HepG2 (cell line): ENCODE results near the gene RHOXF2. TPM values are rescaled to one million over a fixed set of nuclear protein-coding genes. Genes with fewer than 3 reads are reported as not detected.
A peak's percentile ranks its signal among the peaks of the same experiment; 100 is the strongest.

Experiments used
- ATAC-seq: fragments of 200-7000 bp; cut with Tn5 transposase; 3 replicates; pipeline ENCODE4 v1.9.1; 2020; ENCODE audit warnings: mild to moderate bottlenecking, moderate library complexity
- BruUV-seq: library from RNA; stranded (reverse); fragments of 400-500 nt; replicated peaks from 2 replicates; lab custom pipeline; 2021; lab: Mats Ljungman, UMichigan
- CTCF ChIA-PET: fragments of 300-600 bp; formaldehyde crosslinking; extraction: SDS; loops from one replicate; lab custom pipeline; 2021; ENCODE audit warnings: low total read pairs, inconsistent platforms, low intra/inter-chr PET ratio; lab: Yijun Ruan, JAX
- POLR2A ChIA-PET: fragments of 350-600 bp; sonication (Branson Sonifier 250); formaldehyde crosslinking; loops from one replicate; lab custom pipeline; 2020; ENCODE audit warnings: antibody characterized with exemption, inconsistent platforms; lab: Yijun Ruan, JAX
- DNase-seq: peaks from one replicate; pipeline ENCODE4 v3.0.0-alpha.2; 2015; ENCODE audit warnings: low spot score
- FAIRE-seq: peaks from 3 replicates; lab custom pipeline; 2011; peaks lifted over from hg19 to GRCh38; lab: Jason Lieb, UNC
- H2AFZ ChIP-seq: one replicate; pipeline ENCODE4 v1.6.1; 2011; ENCODE audit warnings: low read length, inconsistent platforms
- H3K27ac ChIP-seq: fragments of 300-600 bp; 3 replicates; pipeline ENCODE4 v1.8.0; 2011; ENCODE audit warnings: mixed run types, mild to moderate bottlenecking, mixed read lengths, low read length, inconsistent platforms; ENCODE audit not compliant: insufficient read depth; ENCODE audit errors: extremely low read length
- H3K27me3 ChIP-seq, 2 experiments: fragments of 200-600 bp in 1 of 2; 2 replicates in 1 of 2; 3 replicates in 1 of 2; pipeline versions ENCODE4 v1.6.0 to v1.8.0; 2011; ENCODE audit warnings: low read length in 2 of 2, mild to moderate bottlenecking in 2 of 2, moderate library complexity in 2 of 2, inconsistent platforms in 1 of 2; ENCODE audit not compliant: insufficient read depth in 2 of 2, control insufficient read depth in 1 of 2
- H3K36me3 ChIP-seq, 2 experiments: fragments of 200-600 bp in 1 of 2; replicated peaks in 1 of 2; 2 replicates in 1 of 2; 3 replicates in 1 of 2; pipeline versions ENCODE4 v1.5.1 to v1.8.0; 2011; ENCODE audit warnings: low read length in 2 of 2, inconsistent platforms in 1 of 2; ENCODE audit not compliant: insufficient read depth in 2 of 2, control insufficient read depth in 1 of 2
- H3K4me1 ChIP-seq: 2 replicates; pipeline ENCODE4 v1.5.1; 2012; ENCODE audit warnings: low read length, inconsistent platforms; ENCODE audit not compliant: insufficient read depth
- H3K4me2 ChIP-seq: 2 replicates; pipeline ENCODE4 v1.6.0; 2011; ENCODE audit warnings: low read depth, low read length, inconsistent platforms
- H3K4me3 ChIP-seq, 3 experiments: fragments of 200-600 bp in 1 of 3; sonication (generic), shearing (Covaris generic) in 1 of 3; replicated peaks in 1 of 3; 2 replicates each; pipeline ENCODE4 v1.5.1; 2011 to 2016; ENCODE audit warnings: low read length in 3 of 3, inconsistent platforms in 2 of 3, low read depth in 2 of 3, mild to moderate bottlenecking in 2 of 3, control low read depth in 1 of 3, mixed read lengths in 1 of 3; ENCODE audit not compliant: insufficient read depth in 1 of 3
- H3K79me2 ChIP-seq: one replicate; pipeline ENCODE4 v1.6.1; 2011; ENCODE audit warnings: low read length, inconsistent platforms; ENCODE audit not compliant: insufficient read depth
- H3K9ac ChIP-seq: 2 replicates; pipeline ENCODE4 v1.6.0; 2011; ENCODE audit warnings: mild to moderate bottlenecking, low read depth, low read length, inconsistent platforms; ENCODE audit not compliant: insufficient read depth
- H3K9me3 ChIP-seq: 2 replicates; pipeline ENCODE4 v1.5.1; 2012; ENCODE audit warnings: mild to moderate bottlenecking, low read length
- H4K20me1 ChIP-seq: 2 replicates; pipeline ENCODE4 v1.6.0; 2011; ENCODE audit warnings: inconsistent platforms, mild to moderate bottlenecking, low read length, moderate library complexity; ENCODE audit not compliant: insufficient read depth
- PPARG ChIP-seq: conservative IDR thresholded peaks from 2 replicates; pipeline ENCODE4 v1.6.1; 2016; ENCODE audit warnings: missing biosample characterization, missing genetic modification reagents
- SATB2 ChIP-seq: sonication (generic); formaldehyde crosslinking; IDR thresholded peaks from 2 replicates; pipeline ENCODE4 v1.5.0; 2020; ENCODE audit warnings: missing genetic modification reagents
- SMC3 ChIP-seq: IDR thresholded peaks from 2 replicates; pipeline ENCODE4 v1.6.1; 2011; ENCODE audit warnings: low read length, improper control_type of control experiment
- SP140L ChIP-seq: sonication (generic); formaldehyde crosslinking; IDR thresholded peaks from 2 replicates; pipeline ENCODE4 v1.4.0; 2020; ENCODE audit warnings: missing genetic modification reagents, borderline replicate concordance
- STAG1 ChIP-seq: sonication (generic); formaldehyde crosslinking; IDR thresholded peaks from 2 replicates; pipeline ENCODE4 v1.4.0; 2020; ENCODE audit warnings: missing genetic modification reagents
- TOPORS ChIP-seq: sonication (generic); formaldehyde crosslinking; IDR thresholded peaks from 2 replicates; pipeline ENCODE4 v1.8.0; 2023; ENCODE audit warnings: mild to moderate bottlenecking, missing genetic modification reagents
- ZBTB7A ChIP-seq: sonication (generic); formaldehyde crosslinking; IDR thresholded peaks from 2 replicates; pipeline ENCODE4 v1.8.0; 2022; ENCODE audit warnings: mild to moderate bottlenecking, missing genetic modification reagents
- ZNF207 ChIP-seq: fragments of 450-650 bp; IDR thresholded peaks from 2 replicates; pipeline ENCODE4 v1.6.1; 2016; ENCODE audit warnings: antibody characterized with exemption, borderline replicate concordance
- ZNF34 ChIP-seq: sonication (generic); formaldehyde crosslinking; IDR thresholded peaks from 2 replicates; pipeline ENCODE4 v1.4.0; 2020; ENCODE audit warnings: mild to moderate bottlenecking, missing genetic modification reagents, borderline replicate concordance
- WGBS: methylation state at CpG from one replicate; pipeline ENCODE4 v1.1.6; 2017; ENCODE audit warnings: low lambda C conversion rate; 5-methylcytosine and 5-hydroxymethylcytosine counted together
- in situ Hi-C: cut with HindIII; loops from 2 replicates; pipeline ENCODE4 v1.10.0; 2017; ENCODE audit warnings: low pct_unique_long_range_greater_than_20kb; ENCODE audit not compliant: extremely low pct_ligation_motif_present
- intact Hi-C: fragments of 100-400 bp; cut with micrococcal nuclease; formaldehyde crosslinking; loops from one replicate; pipeline ENCODE4 v1.10.0; 2022; ENCODE audit not compliant: unreplicated experiment
- polyA plus RNA-seq, 8 experiments: library from polyadenylated mRNA; depleted of rRNA in 3 of 8; stranded (reverse) in 7 of 8; unstranded in 1 of 8; fragments of >200 nt; fragmentation: Illumina TruSeq in 4 of 8; extraction: Trizol in 4 of 8; gene quantifications; 2 replicates each; pipeline versions ENCODE4 v1.2.1 to v1.2.3, GENCODE V29; 2011 to 2016; ENCODE audit warnings: low read depth in 4 of 8, missing spikeins in 1 of 8, mixed read lengths in 1 of 8; ENCODE audit not compliant: insufficient read depth in 1 of 8
- total RNA-seq, 5 experiments: library from RNA; depleted of rRNA; stranded (reverse); fragments of >200 nt; fragmentation: Illumina TruSeq; extraction: Trizol; gene quantifications; 2 replicates each; pipeline ENCODE4 v1.2.3, GENCODE V29; 2016; ENCODE audit warnings: low read depth in 1 of 5
- TF ChIP-seq, protein P1 (sequence below): sonication (generic); formaldehyde crosslinking; IDR thresholded peaks from 2 replicates; pipeline ENCODE4 v1.5.0; 2020; ENCODE audit warnings: mild to moderate bottlenecking, missing genetic modification reagents, moderate library complexity
- TF ChIP-seq, protein P2 (sequence below): sonication (generic); formaldehyde crosslinking; IDR thresholded peaks from 2 replicates; pipeline ENCODE4 v1.8.0; 2022; ENCODE audit warnings: missing genetic modification reagents, low read depth, mild to moderate bottlenecking, borderline replicate concordance
- TF ChIP-seq, protein P3 (sequence below): sonication (generic); formaldehyde crosslinking; IDR thresholded peaks from 2 replicates; pipeline ENCODE4 v1.5.0; 2020; ENCODE audit warnings: mild to moderate bottlenecking, missing genetic modification reagents, borderline replicate concordance

The RHOXF2 gene
- total and polyA plus RNA-seq, 2 of the 13 experiments (the other 11 are each of a cell fraction or from before 2014, with no cell fraction given), result not detected

GRCh38 chrX:120213438-120214265 is 55.2 kb downstream of the RHOXF2 start:
- H3K4me3 ChIP-seq, result no peak overlapping the region
- H3K27me3 ChIP-seq, result no peaks in the 10 kb centered on the region
- no peaks in the 10 kb centered on the region for H3K9me3 ChIP-seq
- TF ChIP-seq, protein P1, sequence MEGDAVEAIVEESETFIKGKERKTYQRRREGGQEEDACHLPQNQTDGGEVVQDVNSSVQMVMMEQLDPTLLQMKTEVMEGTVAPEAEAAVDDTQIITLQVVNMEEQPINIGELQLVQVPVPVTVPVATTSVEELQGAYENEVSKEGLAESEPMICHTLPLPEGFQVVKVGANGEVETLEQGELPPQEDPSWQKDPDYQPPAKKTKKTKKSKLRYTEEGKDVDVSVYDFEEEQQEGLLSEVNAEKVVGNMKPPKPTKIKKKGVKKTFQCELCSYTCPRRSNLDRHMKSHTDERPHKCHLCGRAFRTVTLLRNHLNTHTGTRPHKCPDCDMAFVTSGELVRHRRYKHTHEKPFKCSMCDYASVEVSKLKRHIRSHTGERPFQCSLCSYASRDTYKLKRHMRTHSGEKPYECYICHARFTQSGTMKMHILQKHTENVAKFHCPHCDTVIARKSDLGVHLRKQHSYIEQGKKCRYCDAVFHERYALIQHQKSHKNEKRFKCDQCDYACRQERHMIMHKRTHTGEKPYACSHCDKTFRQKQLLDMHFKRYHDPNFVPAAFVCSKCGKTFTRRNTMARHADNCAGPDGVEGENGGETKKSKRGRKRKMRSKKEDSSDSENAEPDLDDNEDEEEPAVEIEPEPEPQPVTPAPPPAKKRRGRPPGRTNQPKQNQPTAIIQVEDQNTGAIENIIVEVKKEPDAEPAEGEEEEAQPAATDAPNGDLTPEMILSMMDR (CRISPR knock-in tag), result peak; percentile 75
- TF ChIP-seq, protein P2, sequence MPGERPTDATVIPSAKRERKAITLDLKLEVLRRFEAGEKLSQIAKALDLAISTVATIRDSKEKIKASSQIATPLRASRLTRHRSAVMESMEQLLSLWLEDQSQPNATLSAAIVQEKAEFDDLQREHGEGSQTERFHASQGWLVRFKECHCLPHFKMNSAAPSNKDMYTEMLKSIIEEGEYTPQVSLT (CRISPR knock-in tag), result no peak
- TF ChIP-seq TOPORS (CRISPR knock-in tag), result no peak
- no peak for TF ChIP-seq SP140L (CRISPR knock-in tag)
- no peak for TF ChIP-seq ZNF207
- TF ChIP-seq SMC3, result 0 out of 2 replicates have a peak, but pooled peaks have one; percentile 19
- no peak for TF ChIP-seq SATB2 (CRISPR knock-in tag)
- TF ChIP-seq, protein P3, sequence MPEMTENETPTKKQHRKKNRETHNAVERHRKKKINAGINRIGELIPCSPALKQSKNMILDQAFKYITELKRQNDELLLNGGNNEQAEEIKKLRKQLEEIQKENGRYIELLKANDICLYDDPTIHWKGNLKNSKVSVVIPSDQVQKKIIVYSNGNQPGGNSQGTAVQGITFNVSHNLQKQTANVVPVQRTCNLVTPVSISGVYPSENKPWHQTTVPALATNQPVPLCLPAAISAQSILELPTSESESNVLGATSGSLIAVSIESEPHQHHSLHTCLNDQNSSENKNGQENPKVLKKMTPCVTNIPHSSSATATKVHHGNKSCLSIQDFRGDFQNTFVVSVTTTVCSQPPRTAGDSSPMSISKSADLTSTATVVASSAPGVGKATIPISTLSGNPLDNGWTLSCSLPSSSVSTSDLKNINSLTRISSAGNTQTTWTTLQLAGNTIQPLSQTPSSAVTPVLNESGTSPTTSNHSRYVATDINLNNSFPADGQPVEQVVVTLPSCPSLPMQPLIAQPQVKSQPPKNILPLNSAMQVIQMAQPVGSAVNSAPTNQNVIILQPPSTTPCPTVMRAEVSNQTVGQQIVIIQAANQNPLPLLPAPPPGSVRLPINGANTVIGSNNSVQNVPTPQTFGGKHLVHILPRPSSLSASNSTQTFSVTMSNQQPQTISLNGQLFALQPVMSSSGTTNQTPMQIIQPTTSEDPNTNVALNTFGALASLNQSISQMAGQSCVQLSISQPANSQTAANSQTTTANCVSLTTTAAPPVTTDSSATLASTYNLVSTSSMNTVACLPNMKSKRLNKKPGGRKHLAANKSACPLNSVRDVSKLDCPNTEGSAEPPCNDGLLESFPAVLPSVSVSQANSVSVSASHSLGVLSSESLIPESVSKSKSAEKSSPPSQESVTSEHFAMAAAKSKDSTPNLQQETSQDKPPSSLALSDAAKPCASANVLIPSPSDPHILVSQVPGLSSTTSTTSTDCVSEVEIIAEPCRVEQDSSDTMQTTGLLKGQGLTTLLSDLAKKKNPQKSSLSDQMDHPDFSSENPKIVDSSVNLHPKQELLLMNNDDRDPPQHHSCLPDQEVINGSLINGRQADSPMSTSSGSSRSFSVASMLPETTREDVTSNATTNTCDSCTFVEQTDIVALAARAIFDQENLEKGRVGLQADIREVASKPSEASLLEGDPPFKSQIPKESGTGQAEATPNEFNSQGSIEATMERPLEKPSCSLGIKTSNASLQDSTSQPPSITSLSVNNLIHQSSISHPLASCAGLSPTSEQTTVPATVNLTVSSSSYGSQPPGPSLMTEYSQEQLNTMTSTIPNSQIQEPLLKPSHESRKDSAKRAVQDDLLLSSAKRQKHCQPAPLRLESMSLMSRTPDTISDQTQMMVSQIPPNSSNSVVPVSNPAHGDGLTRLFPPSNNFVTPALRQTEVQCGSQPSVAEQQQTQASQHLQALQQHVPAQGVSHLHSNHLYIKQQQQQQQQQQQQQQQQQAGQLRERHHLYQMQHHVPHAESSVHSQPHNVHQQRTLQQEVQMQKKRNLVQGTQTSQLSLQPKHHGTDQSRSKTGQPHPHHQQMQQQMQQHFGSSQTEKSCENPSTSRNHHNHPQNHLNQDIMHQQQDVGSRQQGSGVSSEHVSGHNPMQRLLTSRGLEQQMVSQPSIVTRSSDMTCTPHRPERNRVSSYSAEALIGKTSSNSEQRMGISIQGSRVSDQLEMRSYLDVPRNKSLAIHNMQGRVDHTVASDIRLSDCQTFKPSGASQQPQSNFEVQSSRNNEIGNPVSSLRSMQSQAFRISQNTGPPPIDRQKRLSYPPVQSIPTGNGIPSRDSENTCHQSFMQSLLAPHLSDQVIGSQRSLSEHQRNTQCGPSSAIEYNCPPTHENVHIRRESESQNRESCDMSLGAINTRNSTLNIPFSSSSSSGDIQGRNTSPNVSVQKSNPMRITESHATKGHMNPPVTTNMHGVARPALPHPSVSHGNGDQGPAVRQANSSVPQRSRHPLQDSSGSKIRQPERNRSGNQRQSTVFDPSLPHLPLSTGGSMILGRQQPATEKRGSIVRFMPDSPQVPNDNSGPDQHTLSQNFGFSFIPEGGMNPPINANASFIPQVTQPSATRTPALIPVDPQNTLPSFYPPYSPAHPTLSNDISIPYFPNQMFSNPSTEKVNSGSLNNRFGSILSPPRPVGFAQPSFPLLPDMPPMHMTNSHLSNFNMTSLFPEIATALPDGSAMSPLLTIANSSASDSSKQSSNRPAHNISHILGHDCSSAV (CRISPR knock-in tag), result no peak
- peak; percentile 52; the same call in 1 of the 2 replicates for TF ChIP-seq PPARG (CRISPR knock-in tag)
- no peak for TF ChIP-seq ZBTB7A
- TF ChIP-seq ZNF34 (CRISPR knock-in tag), result no peak
- TF ChIP-seq STAG1 (CRISPR knock-in tag), result peak; percentile 50
- CTCF ChIA-PET, result no interaction called here
- 0 out of 2 replicates have a peak, but pooled peaks cover 2% of the 10 kb centered on the region for H4K20me1 ChIP-seq
- in situ Hi-C loops, result no loop called here
- FAIRE-seq, result peak; percentile 64
- H3K27ac ChIP-seq, result no peak overlapping the region
- H3K4me1 ChIP-seq, result peaks cover 11% of the 10 kb centered on the region
- intact Hi-C loops, result no loop called here
- no peak overlapping the region for H3K4me2 ChIP-seq
- no peaks in the 10 kb centered on the region for H3K36me3 ChIP-seq
- POLR2A ChIA-PET, result no interaction called here
- H2AFZ ChIP-seq, result no peak overlapping the region
- DNase-seq, result peak; percentile 35
- no peaks in the 10 kb centered on the region for H3K79me2 ChIP-seq
- H3K9ac ChIP-seq, result no peak overlapping the region
- BruUV-seq, result no TSS peak
- peak; percentile 90 for ATAC-seq
- 19% methylated on average over 6 of the region's 8 CpGs for WGBS
